DOHH2 (cell line): ENCODE measurements around the gene APOO.

Source experiments
- H3F3A ChIP-seq: fragments of 200-600 bp; sonication (generic), shearing (Covaris generic); 2 replicates; pipeline ENCODE4 v1.6.0; 2016; ENCODE audit warnings: antibody characterized with exemption, mild to moderate bottlenecking; ENCODE audit not compliant: control insufficient read depth, insufficient read depth
- H3K27ac ChIP-seq: fragments of 200-600 bp; sonication (generic); 2 replicates; pipeline ENCODE4 v1.5.1; 2014; ENCODE audit warnings: low read depth, mild to moderate bottlenecking, low read length, moderate library complexity
- H3K27me3 ChIP-seq: fragments of 200-600 bp; sonication (generic); 2 replicates; pipeline ENCODE4 v1.6.1; 2014; ENCODE audit warnings: mild to moderate bottlenecking, low read length, mixed read lengths; ENCODE audit not compliant: control insufficient read depth
- H3K36me3 ChIP-seq: fragments of 200-600 bp; sonication (generic); 2 replicates; pipeline ENCODE4 v1.6.1; 2014; ENCODE audit warnings: mild to moderate bottlenecking, low read length, moderate library complexity, mixed read lengths; ENCODE audit not compliant: control insufficient read depth
- H3K4me1 ChIP-seq: fragments of 200-600 bp; sonication (generic); 2 replicates; pipeline ENCODE4 v1.6.1; 2014; ENCODE audit warnings: mild to moderate bottlenecking, low read length, mixed read lengths; ENCODE audit not compliant: control insufficient read depth
- H3K4me2 ChIP-seq: fragments of 200-600 bp; sonication (generic); 2 replicates; pipeline ENCODE4 v1.6.0; 2014; ENCODE audit warnings: mild to moderate bottlenecking, low read length, moderate library complexity
- H3K4me3 ChIP-seq: fragments of 200-600 bp; sonication (generic); 2 replicates; pipeline ENCODE4 v1.5.1; 2014; ENCODE audit warnings: mild to moderate bottlenecking, low read length, mixed read lengths
- H3K79me2 ChIP-seq: fragments of 200-600 bp; sonication (generic); 2 replicates; pipeline ENCODE4 v1.6.1; 2014; ENCODE audit warnings: mild to moderate bottlenecking, low read length, mixed read lengths; ENCODE audit not compliant: control insufficient read depth
- H3K9me2 ChIP-seq: fragments of 200-600 bp; sonication (generic); replicated peaks from 2 replicates; pipeline ENCODE4 v1.6.1; 2014; ENCODE audit warnings: mild to moderate bottlenecking, low read length, mixed read lengths; ENCODE audit not compliant: control insufficient read depth
- H3K9me3 ChIP-seq: fragments of 200-600 bp; sonication (generic); 2 replicates; pipeline ENCODE4 v1.6.1; 2014; ENCODE audit warnings: antibody characterized with exemption, low read length, mixed read lengths; ENCODE audit not compliant: control insufficient read depth, insufficient read depth
- H4K20me1 ChIP-seq: fragments of 200-600 bp; sonication (generic); 2 replicates; pipeline ENCODE4 v1.6.0; 2014; ENCODE audit warnings: low read depth, mild to moderate bottlenecking, antibody characterized with exemption, low read length, moderate library complexity; ENCODE audit not compliant: control insufficient read depth, insufficient read depth
- CTCF ChIP-seq: fragments of 200-600 bp; sonication (generic); IDR thresholded peaks from one replicate; pipeline ENCODE4 v1.5.1; 2014; ENCODE audit warnings: antibody characterized with exemption, mild to moderate bottlenecking, low read depth, low read length; ENCODE audit not compliant: poor library complexity, severe bottlenecking
- EZH2phosphoT487 ChIP-seq: fragments of 200-600 bp; sonication (generic); IDR thresholded peaks from 2 replicates; pipeline ENCODE4 v1.6.1; 2017; ENCODE audit warnings: borderline replicate concordance, mild to moderate bottlenecking, antibody characterized with exemption, low read length, moderate library complexity, mixed read lengths

The APOO gene

GRCh38 chrX:23790155-23790497 lies 117.6 kb downstream of the APOO start:
- Histone ChIP-seq H3K27me3 (no peaks in the 10 kb centered on the region), H3K36me3 (peaks cover 11% of the 10 kb centered on the region), H3K27ac (no peak overlapping the region)

GRCh38 chrX:23789386-23790154 lies 118.2 kb downstream of the APOO start:
- Histone ChIP-seq H3K27me3 (no peaks in the 10 kb centered on the region), H3K4me1 (peaks cover 15% of the 10 kb centered on the region), H4K20me1 (peaks cover 7% of the 10 kb centered on the region), H3K79me2 (peaks cover 8% of the 10 kb centered on the region), H3K4me3 (no peak overlapping the region), H3K9me2 (no peaks in the 10 kb centered on the region), H3F3A (peaks cover 13% of the 10 kb centered on the region), H3K27ac (no peak overlapping the region), H3K4me2 (no peak overlapping the region), H3K36me3 (peaks cover 17% of the 10 kb centered on the region), H3K9me3 (no peaks in the 10 kb centered on the region)
- no peak for TF ChIP-seq CTCF
- no peak for TF ChIP-seq EZH2phosphoT487

More at GRCh38 chrX:23790155-23790497, 117.6 kb downstream of the APOO start:
- Histone ChIP-seq H3K4me2 (no peak overlapping the region), H3K9me2 (no peaks in the 10 kb centered on the region), H3K4me1 (peaks cover 9% of the 10 kb centered on the region), H3K9me3 (no peaks in the 10 kb centered on the region), H4K20me1 (peaks cover 3% of the 10 kb centered on the region), H3F3A (peaks cover 10% of the 10 kb centered on the region), H3K4me3 (no peak overlapping the region), H3K79me2 (peaks cover 2% of the 10 kb centered on the region)
- TF ChIP-seq CTCF: no peak
- TF ChIP-seq EZH2phosphoT487: no peak

- H4K20me1 ChIP-seq: peaks cover 7% of the 10 kb centered on the region
- no peaks in the 10 kb centered on the region for H3K9me3 ChIP-seq
- H3K4me2 ChIP-seq: no peak overlapping the region
- no peaks in the 10 kb centered on the region for H3K9me2 ChIP-seq
- no peak overlapping the region for H3K4me3 ChIP-seq
- H3F3A ChIP-seq: peaks cover 17% of the 10 kb centered on the region
- H3K4me1 ChIP-seq: peaks cover 16% of the 10 kb centered on the region
- no peak overlapping the region for H3K27ac ChIP-seq
- peaks cover 14% of the 10 kb centered on the region for H3K79me2 ChIP-seq
- H3K36me3 ChIP-seq: peaks cover 23% of the 10 kb centered on the region
- TF ChIP-seq EZH2phosphoT487 (no peak), CTCF (no peak)
- no peaks in the 10 kb centered on the region for H3K27me3 ChIP-seq
These were observed 118.8 kb downstream of the APOO start for GRCh38 chrX:23788946-23789345.
